ENCODE measurements around the gene RHO.

The RHO gene

GRCh38 chr3:129563332-129563731 is 34.9 kb downstream of the RHO start:
- DNase-seq, result no peak

- no peak for DNase-seq
These were observed 35.6 kb downstream of the RHO start for GRCh38 chr3:129563850-129564535.

GRCh38 chr3:129564981-129565644 is 36.7 kb downstream of the RHO start:
- no peak for DNase-seq

- DNase-seq, result no peak
These were observed 37.5 kb downstream of the RHO start for GRCh38 chr3:129565902-129566301.

- DNase-seq, result no peak
These were observed 38.8 kb downstream of the RHO start for GRCh38 chr3:129567176-129567705.

GRCh38 chr3:129567939-129568338 is 39.5 kb downstream of the RHO start:
- no peak for DNase-seq

GRCh38 chr3:129569856-129570255 is 41.4 kb downstream of the RHO start:
- DNase-seq, result no peak

GRCh38 chr3:129571605-129572547 is 43.4 kb downstream of the RHO start:
- DNase-seq, result no peak

- no peak for DNase-seq
These were observed 44.2 kb downstream of the RHO start for GRCh38 chr3:129572603-129573002.

- no peak for DNase-seq
These were observed 45.1 kb downstream of the RHO start for GRCh38 chr3:129573493-129573892.

GRCh38 chr3:129574206-129574605 is 45.8 kb downstream of the RHO start:
- DNase-seq, result no peak

GRCh38 chr3:129575233-129575996 is 47.0 kb downstream of the RHO start:
- no peak for DNase-seq

GRCh38 chr3:129575997-129576384 is 47.6 kb downstream of the RHO start:
- no peak for DNase-seq

- DNase-seq, result peak; percentile 28 to 88
These were observed 48.3 kb downstream of the RHO start for GRCh38 chr3:129576514-129577352.

- no peak for DNase-seq
These were observed 48.9 kb downstream of the RHO start for GRCh38 chr3:129577366-129577765.

GRCh38 chr3:129577925-129578786 is 49.7 kb downstream of the RHO start:
- peak; percentile 53 to 88 for DNase-seq

GRCh38 chr3:129579991-129580390 is 51.6 kb downstream of the RHO start:
- no peak for DNase-seq

- no peak for DNase-seq
These were observed 53.2 kb downstream of the RHO start for GRCh38 chr3:129581623-129582022.

- no peak for DNase-seq
These were observed 54.4 kb downstream of the RHO start for GRCh38 chr3:129582799-129583198.

- DNase-seq, result no peak
These were observed 54.9 kb downstream of the RHO start for GRCh38 chr3:129583289-129583688.

- no peak for DNase-seq
These were observed 56.2 kb downstream of the RHO start for GRCh38 chr3:129584631-129585030.

All from bone marrow (tissue), 2 donors.